ENCODE results near the gene KCNH3.
A peak's percentile ranks its signal among the peaks of the same experiment; 100 is the strongest.

The KCNH3 gene

GRCh38 chr12:49553512-49554088 lies 14.8 kb downstream of the KCNH3 start:
- DNase-seq (ENCODE audit: low read depth in 1 of 2, low spot score in 1 of 2) = peak in 1 of 2 experiments; percentile 26
- H3K4me3 ChIP-seq (replicated peaks; ENCODE audit: insufficient read depth, low read length) = no peak overlapping the region
- TF ChIP-seq POLR2AphosphoS5 (IDR thresholded peaks at IDR 0.05; ENCODE audit: low read depth) (no peak), SPI1 (IDR thresholded peaks at IDR 0.05; ENCODE audit: borderline replicate concordance, low read depth) (no peak), REST (IDR thresholded peaks at IDR 0.05; ENCODE audit: insufficient replicate concordance, low read depth) (no peak), GABPA (IDR thresholded peaks at IDR 0.05; ENCODE audit: low read depth) (no peak), CTCF (IDR thresholded peaks at IDR 0.05; ENCODE audit: insufficient read depth, low read length) (no peak)

GRCh38 chr12:49554266-49554665 lies 15.4 kb downstream of the KCNH3 start:
- DNase-seq (ENCODE audit: low read depth in 1 of 2, low spot score in 1 of 2) = no peak
- TF ChIP-seq CTCF (IDR thresholded peaks at IDR 0.05; ENCODE audit: insufficient read depth, low read length) = no peak
- no peak for TF ChIP-seq SPI1 (IDR thresholded peaks at IDR 0.05; ENCODE audit: borderline replicate concordance, low read depth)
- TF ChIP-seq GABPA (IDR thresholded peaks at IDR 0.05; ENCODE audit: low read depth) = no peak
- TF ChIP-seq POLR2AphosphoS5 (IDR thresholded peaks at IDR 0.05; ENCODE audit: low read depth) = no peak
- no peak for TF ChIP-seq REST (IDR thresholded peaks at IDR 0.05; ENCODE audit: insufficient replicate concordance, low read depth)
- H3K27me3 ChIP-seq (ENCODE audit: insufficient read depth, poor library complexity, severe bottlenecking) = peaks cover 4% of the 10 kb centered on the region
- H3K27ac ChIP-seq (replicated peaks) = no peak overlapping the region
- H3K4me3 ChIP-seq (replicated peaks; ENCODE audit: insufficient read depth, low read length) = no peak overlapping the region

More at GRCh38 chr12:49553512-49554088, 14.8 kb downstream of the KCNH3 start:
- Histone ChIP-seq H3K27me3 (ENCODE audit: insufficient read depth, poor library complexity, severe bottlenecking) (peaks cover 8% of the 10 kb centered on the region), H3K27ac (replicated peaks) (no peak overlapping the region)

DNA sequence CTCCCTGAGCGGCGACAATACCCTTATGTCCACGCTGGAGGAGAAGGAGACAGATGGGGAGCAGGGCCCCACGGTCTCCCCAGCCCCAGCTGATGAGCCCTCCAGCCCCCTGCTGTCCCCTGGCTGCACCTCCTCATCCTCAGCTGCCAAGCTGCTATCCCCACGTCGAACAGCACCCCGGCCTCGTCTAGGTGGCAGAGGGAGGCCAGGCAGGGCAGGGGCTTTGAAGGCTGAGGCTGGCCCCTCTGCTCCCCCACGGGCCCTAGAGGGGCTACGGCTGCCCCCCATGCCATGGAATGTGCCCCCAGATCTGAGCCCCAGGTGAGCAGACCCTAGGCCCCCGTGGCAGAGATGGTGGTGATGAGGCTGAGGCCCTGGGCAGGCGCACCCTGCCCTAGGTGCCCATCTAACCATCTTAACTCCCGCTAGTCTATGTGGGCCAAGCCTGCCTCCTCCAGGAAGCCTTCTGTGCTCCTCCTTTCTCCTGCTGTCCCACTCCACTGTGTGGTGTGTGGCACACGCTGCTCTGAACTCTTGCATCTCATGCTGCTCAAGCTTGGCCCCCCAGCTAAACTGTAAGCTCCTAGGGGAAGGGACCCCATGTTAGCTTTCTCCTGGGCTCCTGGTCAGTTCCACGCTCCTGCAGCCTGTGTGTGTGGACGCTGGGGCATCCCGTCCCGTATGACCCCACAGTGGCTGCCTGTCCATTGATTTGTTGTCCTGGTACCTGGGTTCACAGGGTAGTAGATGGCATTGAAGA lies 17.0 kb downstream of the KCNH3 start:
- TF ChIP-seq CTCF (IDR thresholded peaks at IDR 0.05; ENCODE audit: insufficient read depth, low read length) = no peak
- no peak for TF ChIP-seq REST (IDR thresholded peaks at IDR 0.05; ENCODE audit: insufficient replicate concordance, low read depth)
- TF ChIP-seq SPI1 (IDR thresholded peaks at IDR 0.05; ENCODE audit: borderline replicate concordance, low read depth) = no peak
- TF ChIP-seq POLR2AphosphoS5 (IDR thresholded peaks at IDR 0.05; ENCODE audit: low read depth) = no peak; the same call in 1 of the 2 replicates
- Histone ChIP-seq H3K27me3 (ENCODE audit: insufficient read depth, poor library complexity, severe bottlenecking) (no peaks in the 10 kb centered on the region), H3K4me3 (replicated peaks; ENCODE audit: insufficient read depth, low read length) (no peak overlapping the region), H3K27ac (replicated peaks) (no peak overlapping the region)
- DNase-seq (ENCODE audit: low read depth in 1 of 2, low spot score in 1 of 2) = no peak
